ENCODE measurements around the gene CERT1.

The CERT1 gene

GRCh38 chr5:75342836-75343235 is 168.6 kb downstream of the CERT1 start:
- H3K27me3 ChIP-seq (ENCODE audit: insufficient read depth, low read length, poor library complexity): no peaks in the 10 kb centered on the region
- H3K9me3 ChIP-seq (ENCODE audit: insufficient read depth, low read length, severe bottlenecking): no peaks in the 10 kb centered on the region
- peaks cover 93% of the 10 kb centered on the region for H3K79me2 ChIP-seq (ENCODE audit: insufficient read depth, low read length)
- DNase-seq: no peak
- H3K4me3 ChIP-seq (ENCODE audit: low read depth in 1 of 2, low read length in 2 of 2): no peak overlapping the region
- TF ChIP-seq CTCF (IDR thresholded peaks at IDR 0.05; ENCODE audit: borderline replicate concordance, extremely low read depth, low read length, poor library complexity, severe bottlenecking) (no peak), EZH2 (IDR thresholded peaks at IDR 0.05; ENCODE audit: borderline replicate concordance, low read depth, low read length, severe bottlenecking) (no peak)
- H3K9ac ChIP-seq (ENCODE audit: low read depth, low read length): no peak overlapping the region
- ATAC-seq (ENCODE audit: insufficient read depth, low read depth): no peak
- no peak overlapping the region for H3K27ac ChIP-seq (ENCODE audit: low read length)
- H2AFZ ChIP-seq (ENCODE audit: low read depth, low read length): no peak overlapping the region
- peaks cover 79% of the 10 kb centered on the region for H3K36me3 ChIP-seq (ENCODE audit: insufficient read depth, low read length)
- H3K4me2 ChIP-seq (ENCODE audit: insufficient read depth, low read length): 0 out of 2 replicates have a peak overlapping the region, but pooled peaks have one; percentile 40
- peaks cover 34% of the 10 kb centered on the region for H3K4me1 ChIP-seq (ENCODE audit: insufficient read depth, low read length)
- peaks cover 57% of the 10 kb centered on the region for H4K20me1 ChIP-seq (ENCODE audit: insufficient read depth, low read length)

DNA sequence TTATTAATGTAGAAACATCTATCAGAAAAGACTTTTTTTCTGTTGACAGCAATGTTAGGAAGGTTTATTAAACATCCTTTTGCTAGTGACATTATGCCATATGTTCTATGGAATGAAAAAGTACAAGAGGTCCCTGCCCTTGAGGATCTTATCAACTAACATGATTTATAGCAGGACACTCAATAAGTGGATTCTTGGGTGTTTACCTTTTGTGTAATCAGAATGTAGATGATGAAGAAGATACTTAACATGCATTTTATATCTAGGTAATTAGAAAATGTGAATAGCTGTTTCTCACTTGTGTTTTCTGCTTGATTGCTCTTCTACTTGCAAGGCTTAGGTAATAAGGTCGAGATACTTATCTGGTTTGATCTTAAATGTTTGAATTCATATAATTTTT is 169.5 kb downstream of the CERT1 start:
- DNase-seq (no peak), ATAC-seq (ENCODE audit: insufficient read depth, low read depth) (no peak)
- Histone ChIP-seq H3K36me3 (ENCODE audit: insufficient read depth, low read length) (peaks cover 70% of the 10 kb centered on the region), H3K79me2 (ENCODE audit: insufficient read depth, low read length) (peaks cover 93% of the 10 kb centered on the region), H3K9ac (ENCODE audit: low read depth, low read length) (no peak overlapping the region), H3K27ac (ENCODE audit: low read length) (no peak overlapping the region), H3K9me3 (ENCODE audit: insufficient read depth, low read length, severe bottlenecking) (no peaks in the 10 kb centered on the region), H2AFZ (ENCODE audit: low read depth, low read length) (no peak overlapping the region), H3K27me3 (ENCODE audit: insufficient read depth, low read length, poor library complexity) (no peaks in the 10 kb centered on the region), H4K20me1 (ENCODE audit: insufficient read depth, low read length) (peaks cover 57% of the 10 kb centered on the region), H3K4me2 (ENCODE audit: insufficient read depth, low read length) (peak overlapping the region; percentile 58; the same call in 1 of the 2 replicates), H3K4me1 (ENCODE audit: insufficient read depth, low read length) (peaks cover 34% of the 10 kb centered on the region), H3K4me3 (ENCODE audit: low read depth in 1 of 2, low read length in 2 of 2) (no peak overlapping the region; a peak in 1 of 4 replicates)
- TF ChIP-seq CTCF (IDR thresholded peaks at IDR 0.05; ENCODE audit: borderline replicate concordance, extremely low read depth, low read length, poor library complexity, severe bottlenecking) (no peak), EZH2 (IDR thresholded peaks at IDR 0.05; ENCODE audit: borderline replicate concordance, low read depth, low read length, severe bottlenecking) (no peak)

GRCh38 chr5:75340714-75341478 is 170.5 kb downstream of the CERT1 start:
- peaks cover 59% of the 10 kb centered on the region for H3K36me3 ChIP-seq (ENCODE audit: insufficient read depth, low read length)
- H3K27me3 ChIP-seq (ENCODE audit: insufficient read depth, low read length, poor library complexity): no peaks in the 10 kb centered on the region
- DNase-seq (no peak), ATAC-seq (ENCODE audit: insufficient read depth, low read depth) (no peak)
- peaks cover 39% of the 10 kb centered on the region for H3K4me1 ChIP-seq (ENCODE audit: insufficient read depth, low read length)
- H3K9me3 ChIP-seq (ENCODE audit: insufficient read depth, low read length, severe bottlenecking): no peaks in the 10 kb centered on the region
- peaks cover 92% of the 10 kb centered on the region for H3K79me2 ChIP-seq (ENCODE audit: insufficient read depth, low read length)
- H4K20me1 ChIP-seq (ENCODE audit: insufficient read depth, low read length): peaks cover 54% of the 10 kb centered on the region
- H3K27ac ChIP-seq (ENCODE audit: low read length): no peak overlapping the region; the same call in 1 of the 2 replicates
- no peak for TF ChIP-seq CTCF (IDR thresholded peaks at IDR 0.05; ENCODE audit: borderline replicate concordance, extremely low read depth, low read length, poor library complexity, severe bottlenecking)
- no peak for TF ChIP-seq EZH2 (IDR thresholded peaks at IDR 0.05; ENCODE audit: borderline replicate concordance, low read depth, low read length, severe bottlenecking)
- peak overlapping the region; percentile 21; the same call in 1 of the 2 replicates for H3K9ac ChIP-seq (ENCODE audit: low read depth, low read length)
- peak overlapping the region; percentile 58; the same call in 1 of the 2 replicates for H3K4me2 ChIP-seq (ENCODE audit: insufficient read depth, low read length)
- H3K4me3 ChIP-seq (ENCODE audit: low read depth in 1 of 2, low read length in 2 of 2): peak overlapping the region in 1 of 2 experiments; percentile 31; a peak in 1 of 4 replicates
- no peak overlapping the region for H2AFZ ChIP-seq (ENCODE audit: low read depth, low read length)

All from DND-41 (cell line).